ENCODE results near the gene NELFB.

Gene NELFB

DNA sequence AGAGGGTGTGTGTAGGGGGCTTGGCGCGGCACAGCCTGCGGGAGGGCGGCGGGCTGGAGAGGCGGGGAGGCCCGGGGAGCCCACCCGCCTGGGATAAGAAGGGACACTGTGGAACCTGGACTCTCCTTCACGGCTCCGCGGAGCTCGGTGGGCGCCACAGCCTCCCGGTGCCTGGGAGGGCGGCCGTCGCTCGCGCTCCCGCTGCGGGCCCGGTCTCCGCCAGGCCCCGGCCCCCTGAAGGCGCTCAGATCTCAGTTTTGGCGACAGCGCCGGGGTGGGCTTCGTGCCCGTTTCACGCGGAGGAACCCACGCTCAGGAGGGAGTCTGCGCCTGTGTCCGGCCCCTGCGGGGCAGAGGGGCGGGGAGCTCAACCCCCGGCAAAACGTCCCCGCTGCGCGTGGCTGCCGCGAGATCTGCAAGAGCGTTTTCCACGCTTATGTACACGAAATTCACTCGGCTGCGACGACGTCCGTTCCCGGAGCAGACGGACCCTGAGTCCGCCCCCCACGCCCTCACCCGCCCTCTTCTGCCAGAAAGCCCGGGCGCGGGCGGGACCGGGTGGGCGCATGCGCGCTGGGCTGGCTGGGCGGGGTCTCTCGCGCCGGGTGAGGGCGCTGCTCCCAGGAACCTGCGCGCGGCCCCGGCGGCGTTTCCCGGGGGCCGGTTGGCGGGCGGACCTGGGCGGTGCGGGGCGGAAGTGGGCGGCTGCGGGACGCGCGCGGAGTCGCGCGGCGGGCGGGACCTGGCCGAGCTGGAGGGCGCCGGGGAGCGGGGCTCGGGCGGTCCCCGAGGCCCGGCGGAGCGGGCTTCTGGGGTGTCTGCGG lies at the start of gene NELFB:
Gene NELFB (plus strand): TSS at position 704 of the 824 bp plus-strand sequence.
- peak; percentile 92 for DNase-seq

DNA sequence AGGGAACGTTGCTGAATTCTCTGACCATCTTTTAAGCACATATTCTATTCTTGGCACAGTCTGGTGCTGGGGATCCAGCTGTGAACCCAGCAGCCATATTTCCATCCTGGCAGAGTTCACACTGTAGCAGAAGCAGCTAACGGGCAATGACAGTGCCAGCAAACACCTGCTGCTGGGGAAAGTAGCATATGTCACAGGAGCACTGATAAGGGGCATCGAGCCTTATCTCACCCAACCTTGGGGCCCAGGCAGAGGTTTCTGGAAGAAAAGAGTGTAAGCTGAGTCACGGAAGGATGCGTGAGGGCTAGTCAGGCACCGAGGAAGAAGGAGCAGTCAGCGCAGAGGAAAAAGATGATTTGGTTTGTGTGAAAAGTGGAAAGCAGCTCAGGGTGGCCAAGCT lies 48.5 kb upstream of the NELFB start:
- DNase-seq = no peak

DNA sequence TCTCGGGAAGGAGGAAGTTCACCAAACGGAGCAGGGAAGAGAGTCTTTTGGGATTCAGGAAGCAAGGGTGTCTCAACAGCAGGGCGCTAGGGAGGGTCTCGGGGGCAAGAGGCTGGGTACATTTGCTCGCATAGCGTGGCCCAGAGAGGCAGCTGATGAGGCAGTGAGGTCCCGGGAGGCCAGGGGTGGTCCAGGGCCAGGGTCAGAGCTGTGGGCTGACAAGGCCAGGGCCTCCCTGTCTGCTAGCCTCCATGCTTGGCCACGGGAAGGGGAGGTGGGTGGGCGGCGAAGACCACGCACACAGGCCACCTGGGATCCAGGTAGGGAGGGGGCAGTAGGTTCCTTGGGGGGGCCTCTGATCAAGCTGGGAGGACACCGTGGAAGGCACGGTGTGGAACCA lies 43.6 kb upstream of the NELFB start:
- DNase-seq = no peak

DNA sequence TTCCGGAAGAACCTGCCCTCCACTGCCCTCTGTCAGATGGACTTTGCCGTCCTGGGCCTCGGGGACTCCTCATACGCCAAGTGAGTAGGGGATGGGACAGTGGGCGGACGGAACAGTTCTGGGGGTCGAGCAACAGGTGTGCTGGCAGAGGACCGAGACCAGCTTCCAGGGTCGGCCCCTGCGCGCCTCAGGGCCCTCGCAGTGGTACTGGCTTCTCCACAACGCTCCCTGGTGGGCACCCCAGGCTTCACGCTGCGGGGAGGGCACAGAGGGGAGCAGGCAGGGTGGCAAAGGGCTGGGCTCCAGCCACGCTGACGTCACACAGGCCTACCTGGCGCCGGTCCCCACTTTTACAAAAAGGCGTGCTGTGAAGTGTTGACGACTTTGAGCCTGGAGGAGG lies 42.6 kb upstream of the NELFB start:
- DNase-seq = no peak

DNA sequence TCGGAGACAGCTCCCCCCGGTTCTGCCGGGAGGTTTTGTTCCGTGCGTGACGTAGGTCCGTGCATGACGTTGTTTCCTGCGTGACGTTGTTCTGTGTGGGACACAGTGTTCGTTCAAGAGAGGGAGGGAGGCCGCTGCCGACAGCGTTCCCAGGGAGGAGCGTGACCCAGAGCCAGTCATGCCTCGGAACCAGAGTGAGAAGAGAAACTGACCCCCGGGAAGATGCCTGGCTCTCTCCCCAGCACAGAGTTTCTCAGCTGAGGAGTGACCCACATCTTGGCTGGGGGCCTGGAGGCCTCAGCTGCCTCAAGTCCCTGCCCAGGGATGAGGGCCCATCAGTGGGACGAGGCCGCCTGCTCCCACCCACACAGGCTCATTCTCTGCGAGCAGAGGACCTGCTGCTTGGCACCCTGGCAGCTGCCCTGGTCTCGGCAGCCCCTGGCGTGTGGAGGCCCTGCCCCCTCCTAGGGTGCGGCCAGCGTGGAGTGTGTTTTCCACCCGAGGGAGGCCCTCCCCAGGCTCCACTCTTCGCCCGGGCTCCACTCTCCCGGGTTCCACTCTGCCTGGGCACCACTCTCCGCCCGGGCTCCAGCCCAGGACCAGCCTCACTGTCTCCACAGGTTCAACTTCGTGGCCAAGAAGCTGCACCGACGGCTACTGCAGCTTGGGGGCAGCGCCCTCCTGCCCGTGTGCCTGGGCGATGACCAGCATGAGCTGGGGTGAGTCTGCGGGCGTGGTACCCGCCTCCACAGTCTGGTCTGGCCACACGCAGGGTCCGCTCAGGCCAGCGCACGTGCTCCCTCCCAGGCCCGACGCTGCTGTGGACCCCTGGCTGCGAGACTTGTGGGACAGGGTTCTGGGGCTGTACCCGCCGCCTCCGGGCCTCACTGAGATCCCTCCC lies 41.7 kb upstream of the NELFB start:
- no peak for DNase-seq

- DNase-seq = no peak
Observed at GRCh38 chr9:137214620-137215019, 40.5 kb upstream of the NELFB start.

- DNase-seq = no peak
Observed at GRCh38 chr9:137215196-137215986, 39.7 kb upstream of the NELFB start.

GRCh38 chr9:137216188-137216965 lies 38.8 kb upstream of the NELFB start:
- no peak for DNase-seq

DNA sequence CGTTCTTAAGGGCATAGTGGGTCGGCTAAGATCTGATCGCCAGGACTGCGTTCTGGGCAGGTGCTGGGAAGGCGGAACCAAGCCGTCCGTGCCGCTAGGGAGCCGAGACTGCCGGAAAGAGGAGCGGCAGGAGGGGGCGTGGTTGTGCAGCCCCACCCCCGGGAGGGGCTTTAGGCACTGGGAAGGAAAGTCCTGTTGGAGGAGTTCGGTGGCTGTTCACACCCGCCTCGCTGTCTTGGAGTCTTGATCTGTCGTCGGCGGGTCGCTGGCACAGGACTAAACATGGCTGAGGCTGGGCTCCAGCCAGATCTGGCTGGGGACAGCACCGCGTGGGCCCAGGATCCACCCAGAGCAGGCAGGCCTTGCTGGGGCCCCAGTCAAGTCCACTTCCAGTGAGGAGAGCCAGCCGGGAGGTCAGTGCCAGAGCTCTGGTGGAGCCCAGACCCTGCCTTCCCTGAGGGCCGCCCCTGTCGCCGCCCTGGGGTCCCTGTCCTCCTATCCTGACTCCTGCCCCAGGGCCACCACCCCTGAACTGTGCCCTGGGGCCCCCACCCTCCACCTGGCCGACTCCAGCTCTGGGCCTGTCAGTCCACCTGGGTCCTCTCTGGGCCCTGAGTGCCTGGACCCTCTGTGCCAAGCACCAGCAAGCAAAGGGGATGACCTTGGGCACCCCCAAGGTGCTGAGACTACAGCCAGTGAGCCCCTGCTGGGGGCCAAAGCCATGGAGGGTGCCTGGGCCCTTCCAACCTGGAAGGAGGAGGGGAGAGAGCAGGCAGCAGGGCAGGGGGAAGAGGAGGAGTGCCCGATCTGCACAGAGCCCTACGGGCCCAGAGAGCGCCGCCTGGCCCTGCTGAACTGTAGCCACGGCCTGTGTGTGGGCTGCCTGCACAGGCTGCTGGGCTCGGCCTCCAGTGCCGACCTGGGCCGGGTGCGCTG lies 37.6 kb upstream of the NELFB start:
- DNase-seq = no peak

- DNase-seq = no peak
Observed at GRCh38 chr9:137218212-137218753, 36.8 kb upstream of the NELFB start.

- DNase-seq = no peak
Observed at GRCh38 chr9:137218754-137219271, 36.3 kb upstream of the NELFB start.

GRCh38 chr9:137219757-137220316 lies 35.3 kb upstream of the NELFB start:
- DNase-seq = no peak

DNA sequence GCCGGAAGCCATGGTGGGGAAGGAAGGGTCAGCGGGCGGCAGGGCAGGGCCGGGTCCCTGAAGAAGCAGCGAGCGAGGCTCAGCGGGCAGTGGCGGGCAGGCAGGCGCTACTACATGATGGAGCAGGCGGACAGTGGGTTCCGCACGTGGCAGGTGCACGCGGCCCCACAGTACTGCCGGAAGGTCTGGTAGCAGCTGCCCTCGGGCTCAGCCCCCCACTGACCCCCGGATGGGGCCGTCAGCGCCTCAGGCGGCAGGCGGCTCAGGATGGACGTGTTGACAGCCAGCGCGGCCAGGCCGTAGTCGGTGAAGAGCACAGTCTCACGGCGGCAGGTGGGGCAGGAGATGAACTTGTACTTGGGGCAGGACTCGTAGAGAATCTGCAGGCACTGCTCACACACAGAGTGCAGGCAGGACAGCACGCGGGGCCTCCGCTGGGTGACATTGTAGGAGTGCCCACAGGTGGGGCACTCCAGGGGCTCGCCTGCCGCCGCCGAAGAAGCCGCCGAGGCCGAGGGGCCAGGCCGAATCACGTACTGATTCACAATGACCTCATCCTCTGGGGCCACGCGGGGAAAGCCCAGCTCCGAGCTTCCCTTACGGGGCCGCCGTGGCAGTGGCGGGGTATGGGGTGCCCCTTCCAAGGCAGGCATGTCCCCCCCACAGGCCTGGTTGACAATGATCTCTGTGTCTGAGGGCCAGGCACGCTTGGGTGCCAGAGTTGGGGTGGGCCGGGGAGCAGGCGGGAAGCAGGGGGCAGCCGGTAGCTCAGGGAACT lies 34.6 kb upstream of the NELFB start:
- no peak for DNase-seq

- DNase-seq = no peak
Observed at GRCh38 chr9:137221095-137221505, 34.0 kb upstream of the NELFB start.

GRCh38 chr9:137221506-137222111 lies 33.5 kb upstream of the NELFB start:
- no peak for DNase-seq

- DNase-seq = no peak
Observed at GRCh38 chr9:137222190-137223077, 32.7 kb upstream of the NELFB start, which contains the start of gene RNF208. TSS of gene RNF208 (minus strand) at chr9:137222240. CDS start at chr9:137221212, 1,028 bp downstream.

DNA sequence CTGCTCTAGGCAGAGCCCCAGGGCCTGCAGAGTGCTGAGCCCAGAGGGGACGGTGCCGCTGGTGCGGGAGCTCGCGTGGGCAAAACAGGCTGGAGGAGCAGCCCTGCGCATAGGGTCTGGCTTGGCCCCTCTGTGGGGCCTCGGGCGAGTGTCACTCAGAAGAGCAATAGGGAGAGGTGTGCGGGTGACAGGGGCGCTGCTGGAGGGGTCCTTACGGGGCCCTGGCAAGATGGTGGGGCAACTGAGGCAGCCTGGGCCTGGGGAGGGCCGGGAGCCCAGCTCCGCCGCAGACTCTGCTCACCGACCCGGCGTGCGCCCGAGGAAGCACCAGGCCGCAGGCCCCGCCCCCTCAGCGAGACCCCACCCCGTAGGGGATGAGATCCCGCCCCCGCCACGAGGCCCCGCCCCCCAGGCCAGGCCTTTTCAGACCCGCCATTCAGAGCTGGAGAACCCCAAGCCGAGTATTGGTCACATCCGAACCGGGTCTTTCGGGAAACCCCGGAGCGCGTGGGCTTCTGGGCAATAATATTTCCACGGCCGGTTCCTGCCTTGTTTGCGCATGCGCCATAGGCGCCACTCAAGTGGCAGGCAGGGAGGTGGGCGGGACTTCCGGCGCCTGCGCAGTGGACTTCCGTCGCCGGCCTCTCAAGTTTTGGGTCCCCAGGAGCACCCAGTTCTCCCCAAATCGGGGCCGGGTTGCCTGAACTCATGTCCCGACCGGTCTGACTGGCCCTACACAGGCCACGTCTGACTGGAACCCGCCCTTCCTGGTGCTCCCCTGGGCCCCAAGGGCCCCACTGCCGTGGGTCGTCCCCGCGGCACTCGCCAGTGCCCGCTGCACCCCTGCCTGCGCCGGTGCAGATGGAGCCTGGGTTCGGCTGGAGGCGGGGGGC lies 31.8 kb upstream of the NELFB start:
- DNase-seq = peak; percentile 99

Data from stimulated activated CD4-positive, alpha-beta T cell treated with anti-CD3 and anti-CD28 coated beads, Interleukin-1b, Interleukin-23, amount 100 ng/mL, for 48 hours (primary cell).